ENCODE measurements around the gene COBLL1. TPM values are rescaled to one million over a fixed set of nuclear protein-coding genes. Genes with fewer than 3 reads are reported as not detected.

The COBLL1 gene
- total RNA-seq, 3 donors from 2014 or later, result 19.5 to 30.0 (median 26.1) TPM

GRCh38 chr2:164840930-164841718 lies 499 bp downstream of the COBLL1 start:
- Histone ChIP-seq H3K4me1 (ENCODE audit: low read depth) (peaks cover 9% of the 10 kb centered on the region), H3K9me3 (no peaks in the 10 kb centered on the region), H3K36me3 (ENCODE audit: low read depth) (no peaks in the 10 kb centered on the region), H3K4me3 (peak overlapping the region; percentile 46)
- DNase-seq (peak; percentile 78 to 86 (median 85)), ATAC-seq (peak; percentile 86)
- no peak for TF ChIP-seq CTCF (IDR thresholded peaks at IDR 0.05)
- intact Hi-C loops (cut with DNase I, micrococcal nuclease), result loop anchor here in 1 of 2 donors (5.0 to 10.0 kb wide), 2 partner anchors 71 to 96 kb away; no protein-coding TSS in a partner anchor

GRCh38 chr2:164840458-164840929 lies 1.1 kb downstream of the COBLL1 start:
- Histone ChIP-seq H3K4me1 (ENCODE audit: low read depth) (peaks cover 9% of the 10 kb centered on the region), H3K4me3 (peak overlapping the region; percentile 46), H3K9me3 (no peaks in the 10 kb centered on the region), H3K36me3 (ENCODE audit: low read depth) (no peaks in the 10 kb centered on the region)
- DNase-seq (peak; percentile 63 to 83 (median 74)), ATAC-seq (peak; percentile 33)
- TF ChIP-seq CTCF (IDR thresholded peaks at IDR 0.05), result no peak
- intact Hi-C loops (cut with DNase I, micrococcal nuclease), result loop anchor here in 1 of 2 donors (5.0 to 10.0 kb wide), 2 partner anchors 72 to 96 kb away; no protein-coding TSS in a partner anchor

- intact Hi-C loops (cut with DNase I, micrococcal nuclease), result loop anchor here in 1 of 2 donors (5.0 to 10.0 kb wide), 2 partner anchors 72 to 95 kb away; no protein-coding TSS in a partner anchor
- Histone ChIP-seq H3K9me3 (no peaks in the 10 kb centered on the region), H3K4me1 (ENCODE audit: low read depth) (peaks cover 9% of the 10 kb centered on the region), H3K4me3 (no peak overlapping the region), H3K36me3 (ENCODE audit: low read depth) (no peaks in the 10 kb centered on the region)
- ATAC-seq (no peak), DNase-seq (no peak)
- TF ChIP-seq CTCF (IDR thresholded peaks at IDR 0.05), result no peak
Observed at GRCh38 chr2:164839914-164840457, 1.6 kb downstream of the COBLL1 start.

GRCh38 chr2:164837807-164838206 lies 3.8 kb downstream of the COBLL1 start:
- Histone ChIP-seq H3K36me3 (ENCODE audit: low read depth) (no peaks in the 10 kb centered on the region), H3K4me3 (no peak overlapping the region), H3K9me3 (no peaks in the 10 kb centered on the region), H3K4me1 (ENCODE audit: low read depth) (peaks cover 9% of the 10 kb centered on the region)
- TF ChIP-seq CTCF (IDR thresholded peaks at IDR 0.05), result no peak
- intact Hi-C loops (cut with DNase I, micrococcal nuclease), result no loop called here
- ATAC-seq (no peak), DNase-seq (no peak)

GRCh38 chr2:164836907-164837306 lies 4.7 kb downstream of the COBLL1 start:
- intact Hi-C loops (cut with DNase I, micrococcal nuclease), result no loop called here

More at GRCh38 chr2:164836907-164837306, 4.7 kb downstream of the COBLL1 start:
- no peak for TF ChIP-seq CTCF (IDR thresholded peaks at IDR 0.05)
- ATAC-seq, result no peak
- Histone ChIP-seq H3K36me3 (ENCODE audit: low read depth) (no peaks in the 10 kb centered on the region), H3K4me3 (no peak overlapping the region), H3K4me1 (ENCODE audit: low read depth) (peaks cover 4% of the 10 kb centered on the region), H3K9me3 (no peaks in the 10 kb centered on the region)
- DNase-seq, result no peak
